ENCODE data around the gene RAB8B. TPM values are rescaled to one million over a fixed set of nuclear protein-coding genes. Genes with fewer than 3 reads are reported as not detected.
"Not testable (repeated sequence)": the region's sequence is repeated elsewhere in the genome, so short reads cannot be mapped to it uniquely, and the experiment has no call there.

RAB8B gene
- polyA plus RNA-seq, 12 donors, result 17.0 to 58.1 (median 22.8) TPM; not detected in 1

DNA sequence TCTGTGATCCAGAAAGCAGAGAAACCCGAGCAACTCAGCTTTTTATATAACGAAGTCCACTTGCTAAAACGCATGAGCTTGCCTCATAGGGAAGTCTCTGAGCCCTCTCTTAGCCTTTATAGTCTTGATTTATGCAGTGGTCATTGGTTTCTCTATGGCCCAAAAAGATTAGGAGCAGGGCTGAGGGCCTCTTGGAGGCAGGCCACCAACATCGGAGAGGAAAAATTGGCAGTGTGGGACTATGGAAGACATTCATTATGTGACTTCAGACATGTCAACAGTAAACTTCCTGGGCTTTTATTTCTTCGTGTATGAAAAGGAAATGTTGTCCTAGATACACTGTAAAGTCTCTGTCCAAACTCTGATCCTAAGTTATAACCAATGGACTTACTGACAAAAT is 13.5 kb downstream of the RAB8B start:
- no peak for DNase-seq

DNA sequence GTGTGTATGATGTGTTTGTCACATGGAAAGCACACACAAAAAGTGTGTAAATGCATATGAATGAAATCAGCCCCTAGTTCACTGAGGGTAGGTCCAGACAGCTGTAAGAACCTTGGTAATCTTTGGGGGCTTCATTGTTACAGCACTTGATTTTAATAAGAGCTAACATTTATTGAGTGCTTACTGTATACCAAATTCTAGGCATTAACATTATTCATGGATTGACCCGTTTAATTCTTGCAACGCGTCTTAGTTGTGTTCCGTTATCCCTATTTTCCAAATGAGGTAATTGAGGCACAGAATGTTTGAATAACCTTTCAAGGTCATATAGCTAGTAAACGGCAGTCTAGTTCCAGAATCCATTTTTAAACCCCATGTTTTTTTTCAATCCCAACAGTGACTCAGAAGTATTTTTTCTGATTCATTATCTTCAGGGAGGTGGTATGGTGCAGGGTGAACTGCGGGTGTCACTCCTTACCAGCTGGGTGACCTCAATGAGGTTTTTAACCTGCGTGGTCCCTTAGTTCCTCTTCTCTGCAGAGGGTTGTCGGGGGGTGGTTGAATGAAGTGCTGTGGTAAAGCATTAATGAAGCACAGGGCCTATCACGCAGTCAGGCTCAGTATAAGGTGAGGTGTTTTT is 14.2 kb downstream of the RAB8B start:
- DNase-seq, result no peak

DNA sequence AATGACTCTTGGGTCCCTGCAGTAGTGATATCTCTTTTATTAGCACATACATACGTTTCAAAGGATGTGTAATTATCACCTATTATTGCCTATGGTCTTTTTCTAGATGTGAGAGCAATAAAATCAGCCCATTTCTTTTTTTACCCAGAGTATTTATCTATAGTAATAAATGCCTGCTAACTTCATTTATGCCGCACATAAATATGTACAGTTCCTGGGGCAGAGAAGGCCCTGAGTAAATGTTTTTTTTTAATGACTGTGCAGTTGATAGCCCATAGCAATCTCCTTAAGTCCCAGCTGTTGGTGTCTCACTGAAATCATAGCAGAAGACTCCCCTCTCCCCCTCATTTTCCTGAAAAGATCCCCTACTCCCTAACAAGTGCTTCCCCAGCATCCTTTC is 16.7 kb downstream of the RAB8B start:
- no peak for DNase-seq

DNA sequence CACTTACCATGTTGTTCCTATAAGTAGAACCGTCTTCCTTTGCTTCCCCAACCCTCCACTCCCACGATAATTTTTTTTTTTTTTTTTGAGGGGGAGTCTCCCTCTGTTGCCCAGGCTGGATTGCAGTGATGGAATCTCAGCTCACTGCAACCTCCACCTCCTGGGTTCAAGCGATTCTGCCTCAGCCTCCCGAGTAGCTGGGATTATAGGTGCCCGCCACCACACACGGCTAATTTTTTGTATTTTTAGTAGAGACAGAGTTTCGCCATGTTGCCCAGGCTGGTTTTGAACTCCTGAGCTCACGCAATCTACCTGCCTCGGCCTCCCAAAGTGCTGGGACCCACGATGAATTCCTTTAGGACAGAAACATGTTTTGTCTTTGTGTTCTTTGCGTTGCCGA is 19.4 kb downstream of the RAB8B start:
- not testable (repeated sequence) for DNase-seq

DNA sequence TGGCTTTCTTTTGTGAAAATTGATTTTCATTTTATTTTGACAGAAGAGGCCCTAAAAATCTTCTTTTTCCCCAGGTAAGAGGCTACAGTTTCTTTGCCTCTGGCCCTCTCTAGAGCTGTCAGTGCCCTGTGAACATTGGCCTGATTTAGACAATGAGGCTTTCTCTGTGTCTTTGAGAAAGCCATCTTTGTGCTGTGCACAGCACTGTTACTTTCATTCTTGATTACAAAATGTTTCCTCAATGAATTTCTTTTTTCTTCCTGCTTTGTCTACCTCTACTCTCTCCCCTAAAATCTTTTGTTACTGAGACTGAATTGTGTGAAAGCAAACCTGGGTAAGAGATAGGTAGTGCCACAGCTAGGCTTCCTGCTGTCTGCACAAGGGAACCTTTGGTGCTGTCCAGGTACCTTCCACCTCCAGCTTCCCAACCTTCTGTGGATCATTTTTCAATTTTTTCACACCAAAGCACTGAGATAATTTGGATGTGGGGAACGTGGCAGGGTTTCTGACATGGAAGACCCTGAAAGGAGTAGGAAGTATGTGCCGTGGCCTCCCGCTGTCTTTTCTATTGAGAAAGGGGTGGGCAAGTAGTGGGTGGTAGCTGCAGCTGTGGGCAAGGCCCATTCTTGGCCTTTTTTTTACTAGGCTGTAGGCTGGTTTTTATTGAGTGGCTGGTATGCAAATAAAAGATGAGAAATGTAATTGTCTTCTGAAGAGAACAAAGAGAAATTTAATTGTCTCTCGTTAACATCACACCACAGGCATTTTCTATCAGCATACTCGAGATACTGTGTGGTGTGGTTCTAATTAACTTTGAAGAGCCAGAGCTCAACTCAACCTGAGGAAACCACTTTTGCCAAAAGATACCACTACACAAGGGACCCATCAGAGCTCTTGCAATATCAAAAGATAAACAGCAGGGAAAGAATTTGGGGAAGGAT is 21.0 kb downstream of the RAB8B start:
- no peak for DNase-seq

DNA sequence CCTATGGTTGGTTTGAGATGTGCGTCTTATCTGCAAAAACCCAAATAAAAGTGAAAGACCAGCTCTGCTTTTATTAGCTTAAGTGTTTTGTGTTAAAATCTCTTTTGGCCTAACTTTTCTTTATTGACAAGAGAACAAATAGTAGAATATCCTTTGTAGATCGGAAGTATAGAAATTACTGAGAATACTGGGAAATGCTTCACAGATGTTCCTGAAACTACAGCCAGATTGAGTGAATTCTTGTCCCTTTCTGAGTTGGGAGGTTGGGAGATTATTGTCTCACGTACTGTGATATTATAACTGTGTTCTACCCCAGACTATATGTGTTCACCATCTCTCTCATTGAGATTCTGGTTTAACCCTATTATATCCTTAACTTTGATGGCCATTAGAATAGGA is 21.7 kb downstream of the RAB8B start:
- DNase-seq, result no peak

DNA sequence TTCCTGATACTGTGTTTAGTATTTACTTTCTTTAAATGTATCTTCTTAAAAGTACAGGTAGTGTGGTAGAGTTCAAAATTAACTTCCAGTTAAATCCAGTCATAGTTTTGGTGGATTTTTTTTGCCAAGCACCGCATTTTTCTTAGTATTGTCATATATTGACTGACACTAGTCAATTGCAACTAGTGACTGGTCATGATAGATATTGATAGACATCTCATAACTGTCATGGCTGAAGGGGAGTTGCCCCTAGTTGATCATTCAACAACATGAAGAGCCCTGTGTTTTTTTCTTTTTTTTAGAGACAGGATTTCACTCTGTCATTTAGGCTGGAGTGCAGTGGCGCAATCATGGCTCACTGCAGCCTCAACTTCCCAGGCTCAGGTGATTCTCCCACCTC is 22.1 kb downstream of the RAB8B start:
- no peak for DNase-seq

DNA sequence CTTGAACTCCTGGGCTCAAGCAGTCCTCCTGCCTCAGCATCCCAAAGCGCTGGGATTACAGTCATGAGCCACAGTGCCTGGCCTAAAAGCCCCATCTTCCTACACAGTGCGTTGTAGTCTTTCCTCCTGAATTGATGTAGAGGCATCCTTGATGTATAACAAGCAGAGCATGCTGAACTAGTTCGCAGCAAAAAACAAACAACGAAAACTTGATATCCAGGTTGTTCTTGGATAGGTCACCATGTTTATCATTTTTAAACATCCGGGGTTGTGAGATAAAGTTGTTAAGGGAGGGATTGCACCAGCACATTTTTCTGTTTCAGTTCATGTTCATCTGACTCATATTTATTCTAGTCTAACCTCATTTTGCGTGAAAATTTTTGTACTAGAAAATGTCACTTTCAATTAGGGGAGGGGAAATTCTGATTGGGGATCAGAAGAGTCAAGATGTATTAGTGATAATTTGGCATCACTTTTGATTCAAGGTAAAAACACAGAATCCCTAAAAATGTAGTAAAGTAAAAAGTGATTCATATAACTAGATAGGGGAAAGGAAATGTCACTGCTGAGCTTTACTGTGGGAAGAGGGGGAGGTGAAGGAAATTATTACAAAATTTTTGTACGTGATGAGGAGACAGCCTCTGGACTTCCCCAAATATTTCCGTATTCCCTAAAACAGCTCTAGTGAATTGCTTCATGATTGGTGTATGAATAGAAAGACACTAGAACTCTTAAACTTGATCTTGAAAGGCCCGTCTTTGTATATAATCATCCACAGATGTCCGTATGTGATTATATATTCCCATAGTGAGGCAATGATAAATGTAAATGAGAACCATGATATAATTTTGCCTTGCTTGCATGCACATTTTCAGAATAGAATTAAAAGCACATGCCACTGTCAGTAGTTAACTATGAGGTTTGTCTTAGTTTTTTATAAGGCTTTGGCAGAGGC is 22.9 kb downstream of the RAB8B start:
- DNase-seq, result peak; percentile 64

DNA sequence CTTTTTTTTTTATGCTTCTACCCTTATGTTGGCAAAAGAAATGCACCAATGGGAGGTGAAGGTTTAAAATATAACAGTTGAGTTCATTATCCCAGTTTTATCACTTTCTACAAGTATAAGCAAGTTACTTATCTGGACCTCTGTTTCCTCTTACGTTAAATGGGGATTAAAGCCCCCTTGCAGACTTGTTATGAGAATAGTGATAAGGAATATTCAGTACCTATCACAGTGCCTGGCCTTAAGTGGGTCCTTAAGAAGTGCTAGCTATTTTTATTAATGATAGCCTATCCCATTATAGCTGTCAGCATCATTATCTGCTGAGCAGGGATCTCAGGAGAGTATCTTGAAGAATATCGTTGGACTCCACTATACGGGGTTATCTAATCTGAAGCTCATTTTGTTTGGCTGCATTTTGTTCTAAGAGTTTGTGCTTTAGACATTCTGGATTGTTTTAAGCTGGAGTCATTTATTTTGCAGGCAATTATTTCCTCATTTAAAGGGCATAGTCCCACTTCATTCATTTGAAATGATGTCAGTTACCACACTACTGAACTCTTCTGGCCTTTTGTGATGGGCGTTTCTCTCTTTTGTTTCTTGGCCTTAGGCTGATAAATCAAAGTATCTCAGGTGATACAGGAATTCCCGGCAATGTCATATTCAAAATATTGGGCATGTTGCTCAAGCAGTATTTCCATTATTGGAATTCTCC is 28.8 kb downstream of the RAB8B start:
- DNase-seq, result no peak

DNA sequence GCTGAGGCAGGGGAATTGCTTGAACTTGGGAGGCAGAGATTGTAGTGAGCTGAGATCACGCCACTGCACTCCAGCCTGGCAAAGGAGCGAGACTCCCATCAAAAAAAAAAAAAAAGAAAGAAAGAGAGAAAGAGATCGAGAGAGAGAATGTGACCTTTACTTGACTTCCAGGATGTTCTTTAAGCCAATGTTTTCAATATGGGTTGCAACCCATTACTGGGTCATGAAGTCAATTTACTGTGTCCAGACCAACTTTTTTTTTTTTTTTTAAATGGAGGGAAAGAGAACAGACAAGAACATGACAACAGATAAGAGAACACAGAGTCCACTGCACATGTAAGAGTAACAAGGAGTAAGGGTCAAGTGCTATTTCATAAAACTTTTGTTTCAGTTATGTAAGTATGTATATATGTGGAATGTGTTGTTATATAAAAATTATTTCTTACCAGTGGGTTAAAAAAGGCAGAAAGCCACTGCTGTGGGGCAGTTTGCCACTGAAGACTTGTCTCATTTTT is 29.8 kb downstream of the RAB8B start:
- DNase-seq, result no peak

DNA sequence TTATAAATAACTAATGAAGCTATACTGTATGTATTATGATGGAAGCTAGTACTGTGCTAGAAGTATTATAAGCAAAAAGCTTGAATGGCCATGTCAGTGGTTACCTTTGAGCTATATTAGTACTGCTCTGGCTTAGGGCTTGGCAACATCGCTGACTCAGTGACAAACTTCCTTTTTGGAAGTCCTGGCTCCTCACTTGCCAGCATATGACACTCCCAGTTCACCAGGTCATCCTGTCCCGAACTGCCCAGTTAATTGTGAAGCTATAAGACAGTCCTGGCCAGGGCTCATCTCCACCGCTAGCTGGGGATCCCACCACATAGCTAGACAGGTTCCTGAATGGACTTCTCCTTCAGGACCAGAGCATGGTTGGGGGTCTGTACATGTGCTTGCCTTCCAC is 31.9 kb downstream of the RAB8B start:
- no peak for DNase-seq

DNA sequence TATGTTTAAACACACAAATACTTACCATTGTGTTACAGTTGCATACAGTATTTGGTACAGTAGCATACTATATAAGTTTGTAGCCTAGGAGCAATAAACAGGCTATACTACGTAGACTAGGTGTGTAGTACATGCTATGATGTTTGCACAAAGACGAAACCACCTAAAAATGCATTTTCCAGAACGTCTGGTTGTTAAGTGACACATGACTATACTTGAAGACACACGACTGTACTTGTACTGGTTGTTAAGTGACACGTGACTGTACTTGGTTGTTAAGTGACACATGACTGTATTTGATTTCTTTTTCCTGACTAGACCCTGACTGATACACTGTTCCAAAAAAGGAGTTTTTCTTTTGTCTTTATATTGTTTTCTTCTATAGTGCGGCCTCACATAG is 34.1 kb downstream of the RAB8B start:
- no peak for DNase-seq

DNA sequence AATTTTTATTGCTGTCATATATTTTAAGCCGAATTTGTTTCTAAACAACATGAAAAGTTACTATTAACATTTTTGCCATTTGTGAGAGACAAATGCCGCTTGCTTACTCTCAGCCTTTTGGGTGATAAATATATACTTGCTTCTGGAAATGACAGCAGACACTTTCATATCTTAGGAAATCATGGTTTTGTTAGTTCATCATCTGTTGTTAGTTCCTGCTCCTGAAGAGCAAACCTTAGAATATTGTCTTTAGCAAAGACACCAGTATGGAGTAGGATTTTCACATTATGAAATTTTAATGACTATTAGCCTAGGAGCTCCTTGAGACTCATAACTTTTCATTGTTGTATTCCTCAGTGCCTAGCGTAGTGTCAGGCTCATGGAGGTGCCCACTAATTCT is 36.0 kb downstream of the RAB8B start:
- no peak for DNase-seq

DNA sequence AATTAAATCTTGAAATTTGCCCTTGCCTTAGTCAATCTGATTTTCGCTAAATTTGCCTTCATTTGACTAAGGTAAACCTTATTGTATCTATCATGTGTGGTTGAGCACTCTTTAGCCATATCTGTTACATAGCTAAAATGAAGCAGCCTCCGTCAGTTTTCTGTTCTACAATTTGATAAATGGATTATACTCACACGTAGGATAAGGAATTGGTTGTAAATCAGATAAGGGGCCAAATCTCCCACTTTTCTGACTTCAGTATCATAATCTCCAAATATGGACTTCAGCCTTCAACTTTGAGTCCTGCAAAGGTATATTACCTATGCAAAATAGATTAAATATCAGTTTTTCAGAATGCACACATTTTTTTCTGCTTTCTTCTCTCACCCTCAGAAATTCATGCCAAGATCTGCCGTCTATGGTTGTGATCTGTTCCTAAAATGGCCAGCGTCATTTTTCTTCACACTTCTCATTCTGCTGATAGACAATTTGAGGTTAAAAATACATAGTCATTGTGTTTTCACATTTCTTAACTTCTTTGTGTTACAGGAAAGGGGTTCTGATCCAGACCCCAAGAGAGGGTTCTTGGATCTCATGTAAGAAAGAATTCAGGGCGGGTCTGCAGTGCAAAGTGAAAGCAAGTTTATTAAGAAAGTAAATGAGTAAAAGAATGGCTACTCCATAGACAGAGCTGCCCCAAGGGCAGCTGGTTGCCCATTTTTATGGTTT is 36.9 kb downstream of the RAB8B start:
- DNase-seq, result no peak

DNA sequence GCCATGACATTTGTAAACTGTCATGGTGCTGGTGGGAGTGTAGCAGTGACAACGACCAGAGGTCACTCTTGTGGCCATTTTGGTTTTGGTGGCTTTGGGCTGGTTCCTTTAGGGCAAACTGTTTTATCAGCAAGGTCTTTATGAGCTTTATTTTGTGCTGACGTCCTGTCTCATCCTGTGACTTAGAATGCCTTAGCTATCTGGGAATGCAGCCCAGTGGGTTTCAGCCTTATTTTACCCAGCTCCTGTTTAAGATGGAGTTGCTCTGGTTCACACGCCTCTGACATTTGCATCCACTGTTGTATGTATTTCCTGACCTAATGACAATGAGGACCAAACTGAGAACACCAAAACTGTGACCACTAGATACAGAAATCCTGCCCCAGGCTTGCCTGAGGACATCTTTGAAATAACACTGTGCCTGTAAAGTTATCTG is 37.6 kb downstream of the RAB8B start:
- DNase-seq, result no peak

DNA sequence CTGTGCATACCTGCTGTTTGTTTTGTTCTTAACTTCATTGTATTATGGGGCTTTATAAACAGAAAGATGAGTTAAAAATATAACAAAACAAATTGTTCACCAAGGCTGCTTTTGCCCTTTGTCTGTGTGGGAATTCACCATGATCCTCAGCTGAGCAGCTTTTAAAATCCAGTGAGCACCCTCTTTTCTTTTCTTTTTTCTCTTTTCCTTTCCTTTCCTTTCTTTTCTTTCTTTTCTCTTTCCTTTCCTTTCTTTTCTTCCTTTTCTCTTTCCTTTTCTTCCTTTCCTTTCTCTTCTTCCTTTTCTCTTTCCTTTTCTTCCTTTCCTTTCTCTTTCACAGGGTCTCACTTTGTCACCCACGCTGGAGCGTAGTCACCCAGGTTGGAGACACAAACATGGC is 38.3 kb downstream of the RAB8B start:
- no peak for DNase-seq

DNA sequence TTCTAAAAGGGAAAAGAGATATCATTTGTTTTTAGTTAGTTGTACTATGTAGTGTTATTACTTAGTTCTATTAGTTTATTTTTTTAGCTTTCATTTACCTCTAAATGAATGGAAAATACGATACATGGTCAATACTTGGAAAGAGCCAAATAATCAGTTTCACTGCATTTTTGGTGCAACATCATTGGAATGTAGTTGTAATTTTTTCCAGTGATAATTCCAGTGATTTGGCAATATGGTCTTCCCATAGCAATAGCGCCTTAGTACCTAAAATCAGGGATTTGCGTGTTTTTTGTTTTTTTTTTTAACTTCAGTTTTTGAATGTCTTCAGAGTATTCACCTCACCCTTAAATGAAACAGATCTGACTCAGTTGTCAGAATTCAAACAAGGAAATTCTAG is 41.8 kb downstream of the RAB8B start:
- DNase-seq, result no peak

DNA sequence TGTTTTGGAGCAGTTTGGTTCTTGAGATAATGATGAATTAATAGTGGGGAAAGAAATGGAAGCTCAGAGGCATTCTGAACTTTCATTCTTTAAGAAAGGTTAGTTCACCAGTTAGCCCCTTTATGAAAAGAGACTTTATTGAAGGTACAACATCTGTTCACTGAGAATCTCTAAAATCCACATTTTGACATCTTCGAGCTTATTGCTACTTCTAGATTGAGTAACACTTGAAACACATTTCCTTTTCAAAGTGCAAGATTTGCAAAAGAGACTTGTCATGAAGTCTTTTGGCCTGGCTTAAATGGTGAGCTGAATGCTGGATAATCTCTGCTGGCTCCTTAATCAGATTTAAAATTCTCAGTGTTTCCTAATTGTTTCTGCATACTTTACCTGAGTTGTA is 42.3 kb downstream of the RAB8B start:
- no peak for DNase-seq

DNA sequence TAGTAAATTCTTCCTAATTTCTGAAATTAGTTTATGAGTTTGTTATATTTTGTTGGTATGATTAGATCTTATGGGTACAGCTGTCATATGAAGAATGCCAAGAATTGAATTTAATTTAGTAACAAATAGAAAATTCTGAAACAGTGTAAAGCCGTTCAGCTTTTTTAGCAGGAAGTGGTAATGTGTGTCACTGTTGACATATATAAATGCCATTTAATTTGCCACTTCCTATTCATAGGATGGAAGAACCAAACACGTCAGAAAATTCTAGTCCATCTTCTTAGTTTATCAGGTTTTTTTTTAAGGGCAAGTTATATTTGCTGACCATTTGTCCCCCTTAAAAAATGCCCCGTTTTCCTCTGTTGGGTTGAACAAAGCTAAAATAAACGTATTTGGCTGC is 43.0 kb downstream of the RAB8B start:
- DNase-seq, result no peak

DNA sequence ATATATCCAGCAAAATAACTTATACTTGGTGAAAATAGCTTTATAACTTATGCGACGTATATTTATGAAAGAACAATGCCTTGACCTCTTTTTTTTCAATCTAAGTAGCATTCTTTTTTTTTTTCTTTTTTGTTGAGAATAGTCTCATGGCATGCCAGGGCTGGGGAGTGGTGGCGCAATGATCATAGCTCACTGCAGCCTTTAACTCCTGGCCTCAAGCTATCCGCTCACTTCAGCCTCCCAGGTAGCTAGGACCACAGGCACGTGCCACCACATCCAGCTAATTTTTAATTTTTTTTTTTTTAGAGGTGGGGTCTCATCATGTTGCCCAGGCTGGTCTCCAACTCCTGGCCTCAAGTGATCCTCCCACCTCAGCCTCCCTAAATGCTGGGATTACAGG is 43.5 kb downstream of the RAB8B start:
- no peak for DNase-seq
